ENCODE results near the gene SIKE1. TPM values are rescaled to one million over a fixed set of nuclear protein-coding genes. Genes with fewer than 3 reads are reported as not detected.

The SIKE1 gene
- total RNA-seq, 2 experiments from 2014 or later, result 59.4 to 68.5 TPM

DNA sequence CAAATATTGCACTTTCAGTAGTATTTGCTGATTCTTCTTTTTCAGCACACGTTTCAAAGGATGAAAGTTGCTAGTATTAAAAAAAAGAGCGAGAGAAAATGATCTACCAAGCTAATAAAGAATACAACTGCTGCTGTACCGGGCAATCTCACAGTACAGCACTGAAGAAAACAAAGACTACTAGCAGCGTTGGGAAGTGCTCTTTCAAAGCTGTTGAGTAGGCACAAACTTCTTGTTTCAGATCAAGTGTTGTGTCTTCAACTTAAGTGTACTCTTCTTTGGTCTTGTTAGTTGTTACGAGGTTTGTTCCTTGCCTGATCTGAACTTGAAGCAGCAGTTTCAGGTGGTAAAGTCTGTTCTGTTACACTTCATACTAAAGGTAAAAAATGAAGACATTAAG lies 30.6 kb downstream of the SIKE1 start:
- Mint-ChIP-seq H3K27me3 (no peaks in the 10 kb centered on the region), H3K27ac (no peak overlapping the region), H3K4me1 (peaks cover 86% of the 10 kb centered on the region), H3K9me3 (no peaks in the 10 kb centered on the region), H3K4me3 (no peak overlapping the region), H3K36me3 (ENCODE audit: low read depth) (peaks cover 67% of the 10 kb centered on the region)
- DNase-seq, result no peak
- CTCF ChIA-PET, result no interaction called here
- POLR2A ChIA-PET, result no interaction called here

- CTCF ChIA-PET, result no interaction called here
- DNase-seq, result no peak
Observed at GRCh38 chr1:114746450-114747121, 33.9 kb downstream of the SIKE1 start.

GRCh38 chr1:114745291-114745690 lies 35.2 kb downstream of the SIKE1 start:
- CTCF ChIA-PET, result no interaction called here
- no peak overlapping the region for H3K4me3 Mint-ChIP-seq

More at GRCh38 chr1:114746450-114747121, 33.9 kb downstream of the SIKE1 start:
- peaks cover 74% of the 10 kb centered on the region for H3K4me1 Mint-ChIP-seq
- H3K36me3 Mint-ChIP-seq (ENCODE audit: low read depth), result peaks cover 76% of the 10 kb centered on the region
- no peaks in the 10 kb centered on the region for H3K27me3 Mint-ChIP-seq
- no peak overlapping the region for H3K4me3 Mint-ChIP-seq
- H3K9me3 Mint-ChIP-seq, result no peaks in the 10 kb centered on the region
- POLR2A ChIA-PET, result interaction anchor here (0.9 to 2.2 kb wide), 2 partner anchors 10 to 31 kb away, joined by 3 to 17 read pairs; partner anchors contain the start of gene CSDE1
- H3K27ac Mint-ChIP-seq, result no peak overlapping the region

GRCh38 chr1:114741963-114742746 lies 38.3 kb downstream of the SIKE1 start:
- CTCF ChIA-PET, result interaction anchor here (1.5 kb wide), 1 partner anchor 15 kb away, joined by 4 read pairs; no protein-coding TSS in a partner anchor
- Mint-ChIP-seq H3K27me3 (no peaks in the 10 kb centered on the region), H3K4me3 (no peak overlapping the region), H3K36me3 (ENCODE audit: low read depth) (peaks cover 70% of the 10 kb centered on the region), H3K4me1 (peaks cover 45% of the 10 kb centered on the region), H3K27ac (no peak overlapping the region), H3K9me3 (no peaks in the 10 kb centered on the region)
- POLR2A ChIA-PET, result interaction anchor here (1.2 to 1.8 kb wide), 4 partner anchors 9 to 26 kb away, joined by 3 to 9 read pairs (median 5); partner anchors contain the start of genes CSDE1 and NRAS
- DNase-seq, result no peak

More at GRCh38 chr1:114745291-114745690, 35.2 kb downstream of the SIKE1 start:
- Mint-ChIP-seq H3K36me3 (ENCODE audit: low read depth) (peaks cover 76% of the 10 kb centered on the region), H3K9me3 (no peaks in the 10 kb centered on the region), H3K27me3 (no peaks in the 10 kb centered on the region), H3K27ac (no peak overlapping the region), H3K4me1 (peaks cover 66% of the 10 kb centered on the region)
- POLR2A ChIA-PET, result interaction anchor here (1.1 to 1.6 kb wide), 4 partner anchors 8 to 30 kb away, joined by 3 to 7 read pairs (median 4); partner anchors contain the start of gene CSDE1
- DNase-seq, result no peak

DNA sequence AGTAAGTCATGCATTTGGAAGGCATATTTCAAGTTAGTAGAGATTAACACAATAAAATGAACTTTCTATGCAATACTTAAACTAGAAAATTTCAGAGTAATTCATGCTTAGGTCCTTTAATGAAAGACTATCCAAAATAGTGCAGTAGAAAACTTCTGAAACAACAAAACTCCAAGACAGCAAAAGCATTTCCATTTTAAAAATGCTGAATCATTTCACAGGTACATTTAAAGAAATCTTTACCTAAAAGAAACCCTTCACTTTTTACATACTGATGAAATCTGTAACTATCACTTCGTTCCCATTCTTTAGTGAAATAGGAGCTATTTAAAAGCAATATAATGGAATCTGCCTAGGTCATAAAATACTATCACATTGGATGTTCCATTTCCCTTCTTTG lies 40.2 kb downstream of the SIKE1 start:
- Mint-ChIP-seq H3K4me3 (no peak overlapping the region), H3K4me1 (peaks cover 27% of the 10 kb centered on the region), H3K36me3 (ENCODE audit: low read depth) (peaks cover 70% of the 10 kb centered on the region), H3K27me3 (no peaks in the 10 kb centered on the region), H3K9me3 (no peaks in the 10 kb centered on the region), H3K27ac (no peak overlapping the region)
- DNase-seq, result no peak
- ChIA-PET POLR2A (interaction anchor here (1.2 kb wide), 1 partner anchor 17 kb away, joined by 8 read pairs; the partner anchor contains the start of gene CSDE1), CTCF (no interaction called here)

DNA sequence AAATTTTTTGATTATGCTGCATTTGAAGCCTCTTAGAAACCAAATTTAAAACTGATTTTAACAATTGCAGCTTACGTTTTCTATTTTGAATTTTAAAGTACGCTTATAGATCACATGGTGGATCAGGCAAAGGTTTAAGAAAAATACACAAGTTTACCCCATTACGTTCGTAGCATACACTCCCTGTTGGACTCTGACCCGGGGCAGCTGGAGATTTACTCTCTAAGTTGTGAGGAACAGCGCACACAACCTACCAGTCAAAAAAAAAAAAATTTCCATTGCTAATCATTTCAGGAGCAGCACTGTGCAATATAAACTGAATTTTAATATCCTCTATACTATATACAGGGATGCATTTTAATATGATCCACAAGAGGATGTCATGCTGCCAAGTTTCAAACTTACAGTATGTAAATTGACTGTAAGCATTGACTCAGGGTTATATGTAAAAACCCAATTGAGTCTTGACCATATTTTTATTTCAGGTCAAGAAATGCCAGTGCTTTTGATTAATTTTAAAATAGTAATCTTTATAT lies 43.1 kb downstream of the SIKE1 start:
- Mint-ChIP-seq H3K4me3 (no peak overlapping the region), H3K36me3 (ENCODE audit: low read depth) (peaks cover 75% of the 10 kb centered on the region), H3K27me3 (no peaks in the 10 kb centered on the region), H3K27ac (no peak overlapping the region), H3K9me3 (no peaks in the 10 kb centered on the region), H3K4me1 (peaks cover 9% of the 10 kb centered on the region)
- POLR2A ChIA-PET, result no interaction called here
- no peak for DNase-seq
- CTCF ChIA-PET, result no interaction called here

- POLR2A ChIA-PET, result no interaction called here
- DNase-seq, result no peak
- Mint-ChIP-seq H3K27ac (no peak overlapping the region), H3K36me3 (ENCODE audit: low read depth) (peaks cover 79% of the 10 kb centered on the region), H3K27me3 (no peaks in the 10 kb centered on the region), H3K4me1 (no peaks in the 10 kb centered on the region), H3K9me3 (no peaks in the 10 kb centered on the region), H3K4me3 (no peak overlapping the region)
- CTCF ChIA-PET, result no interaction called here
Observed at GRCh38 chr1:114735479-114735878, 45.0 kb downstream of the SIKE1 start.

- no peak overlapping the region for H3K4me3 Mint-ChIP-seq
- ChIA-PET CTCF (no interaction called here), POLR2A (no interaction called here)
- peaks cover 87% of the 10 kb centered on the region for H3K36me3 Mint-ChIP-seq (ENCODE audit: low read depth)
- no peak overlapping the region for H3K27ac Mint-ChIP-seq
- no peak for DNase-seq
- H3K9me3 Mint-ChIP-seq, result no peaks in the 10 kb centered on the region
- no peaks in the 10 kb centered on the region for H3K27me3 Mint-ChIP-seq
- H3K4me1 Mint-ChIP-seq, result peaks cover 4% of the 10 kb centered on the region
Observed at GRCh38 chr1:114729782-114730181, 50.7 kb downstream of the SIKE1 start.

DNA sequence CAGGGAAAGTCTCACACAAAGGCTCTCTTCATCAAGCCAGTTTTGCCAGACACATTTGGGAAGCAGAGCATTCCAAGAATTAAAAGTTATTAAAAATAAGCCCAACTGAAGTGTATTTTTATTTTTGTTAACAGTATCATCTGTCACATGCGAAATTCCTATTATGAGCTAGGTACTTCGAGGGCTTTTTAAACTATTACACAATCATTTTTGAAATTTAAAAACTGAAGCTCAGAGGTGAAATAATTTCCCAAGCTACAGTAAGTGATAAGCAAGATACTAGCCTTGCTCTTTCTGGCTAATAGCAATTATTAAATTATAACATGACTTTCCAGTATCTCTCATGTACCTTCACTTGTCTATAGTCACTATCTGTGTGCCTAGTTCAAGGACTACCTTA lies 51.9 kb downstream of the SIKE1 start:
- Mint-ChIP-seq H3K4me3 (no peak overlapping the region), H3K27ac (no peak overlapping the region), H3K36me3 (ENCODE audit: low read depth) (peaks cover 86% of the 10 kb centered on the region), H3K27me3 (no peaks in the 10 kb centered on the region), H3K9me3 (no peaks in the 10 kb centered on the region), H3K4me1 (peaks cover 9% of the 10 kb centered on the region)
- no peak for DNase-seq
- ChIA-PET CTCF (no interaction called here), POLR2A (interaction anchor here (1.0 to 1.1 kb wide), 2 partner anchors 10 to 13 kb away, joined by 4 to 5 read pairs; partner anchors contain the start of gene NRAS)

DNA sequence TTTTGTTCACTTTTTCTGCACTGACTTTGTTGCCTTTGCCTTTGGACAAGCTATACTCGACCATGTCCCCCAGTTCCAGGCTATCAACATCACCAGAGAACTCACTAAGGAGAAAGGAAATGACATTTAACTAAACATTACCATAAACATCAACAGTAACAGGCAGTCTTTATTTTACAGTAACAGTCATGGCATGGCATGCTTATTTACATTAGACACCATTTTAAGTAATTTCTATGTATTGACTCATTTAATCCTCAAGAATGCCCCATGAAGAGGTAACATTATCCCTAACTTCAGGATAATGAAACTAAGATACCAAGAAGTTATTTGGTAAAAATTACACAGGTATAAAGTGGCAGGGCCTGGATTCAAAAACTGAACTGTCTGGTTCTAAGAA lies 55.3 kb downstream of the SIKE1 start:
- H3K4me3 Mint-ChIP-seq, result no peak overlapping the region
- H3K27ac Mint-ChIP-seq, result no peak overlapping the region
- no peaks in the 10 kb centered on the region for H3K9me3 Mint-ChIP-seq
- ChIA-PET CTCF (no interaction called here), POLR2A (no interaction called here)
- peaks cover 85% of the 10 kb centered on the region for H3K36me3 Mint-ChIP-seq (ENCODE audit: low read depth)
- no peaks in the 10 kb centered on the region for H3K27me3 Mint-ChIP-seq
- DNase-seq, result no peak
- H3K4me1 Mint-ChIP-seq, result peaks cover 12% of the 10 kb centered on the region

DNA sequence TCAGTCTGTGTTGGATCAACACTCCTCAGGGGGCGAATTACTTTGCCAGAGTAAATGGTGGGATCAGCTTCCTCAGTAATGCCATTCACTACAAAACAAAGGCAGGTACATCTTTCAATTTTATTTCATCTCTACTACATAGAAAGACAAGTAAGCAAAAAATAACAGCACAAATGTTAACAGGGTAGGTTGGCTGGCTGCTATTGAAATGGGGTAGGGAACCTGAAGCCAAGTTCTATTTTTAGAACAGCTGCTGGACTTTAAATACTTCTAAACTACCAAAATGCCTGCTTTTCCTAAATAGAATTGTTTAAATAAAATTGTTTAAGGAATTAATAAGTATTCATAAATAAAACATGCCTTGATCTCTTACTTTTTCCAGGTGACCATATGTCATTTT lies 56.6 kb downstream of the SIKE1 start:
- Mint-ChIP-seq H3K27ac (no peak overlapping the region), H3K4me1 (peaks cover 12% of the 10 kb centered on the region), H3K36me3 (ENCODE audit: low read depth) (peaks cover 85% of the 10 kb centered on the region), H3K9me3 (no peaks in the 10 kb centered on the region), H3K27me3 (no peaks in the 10 kb centered on the region), H3K4me3 (no peak overlapping the region)
- POLR2A ChIA-PET, result no interaction called here
- CTCF ChIA-PET, result no interaction called here
- no peak for DNase-seq

- H3K27me3 Mint-ChIP-seq, result no peaks in the 10 kb centered on the region
- peaks cover 12% of the 10 kb centered on the region for H3K4me1 Mint-ChIP-seq
- ChIA-PET CTCF (no interaction called here), POLR2A (no interaction called here)
- no peaks in the 10 kb centered on the region for H3K9me3 Mint-ChIP-seq
- H3K27ac Mint-ChIP-seq, result no peak overlapping the region
- H3K4me3 Mint-ChIP-seq, result no peak overlapping the region
- H3K36me3 Mint-ChIP-seq (ENCODE audit: low read depth), result peaks cover 87% of the 10 kb centered on the region
- DNase-seq, result no peak
Observed at GRCh38 chr1:114723457-114723856, 57.0 kb downstream of the SIKE1 start.

GRCh38 chr1:114720492-114720891 lies 60.0 kb downstream of the SIKE1 start:
- POLR2A ChIA-PET, result interaction anchor here (1.5 to 2.0 kb wide), 4 partner anchors 24 to 60 kb away, joined by 3 to 8 read pairs (median 5); partner anchors contain the start of genes CSDE1 and SIKE1
- H3K27ac Mint-ChIP-seq, result no peak overlapping the region
- peaks cover 24% of the 10 kb centered on the region for H3K4me1 Mint-ChIP-seq
- H3K36me3 Mint-ChIP-seq (ENCODE audit: low read depth), result peaks cover 84% of the 10 kb centered on the region
- H3K27me3 Mint-ChIP-seq, result no peaks in the 10 kb centered on the region
- no peaks in the 10 kb centered on the region for H3K9me3 Mint-ChIP-seq
- CTCF ChIA-PET, result no interaction called here
- no peak overlapping the region for H3K4me3 Mint-ChIP-seq
- DNase-seq, result no peak

All from activated CD4-positive, alpha-beta memory T cell treated with anti-CD3 and anti-CD28 coated beads, Interleukin-2, amount 10 ng/mL, durations not matched to agents 7 days and 5 days (primary cell).